ENCODE results near the gene KRTAP5-1. TPM values are rescaled to one million over a fixed set of nuclear protein-coding genes. Genes with fewer than 3 reads are reported as not detected.
"Not testable (repeated sequence)": the region's sequence is repeated elsewhere in the genome, so short reads cannot be mapped to it uniquely, and the experiment has no call there.

The KRTAP5-1 gene
- total RNA-seq, 2 experiments from 2014 or later = not detected

DNA sequence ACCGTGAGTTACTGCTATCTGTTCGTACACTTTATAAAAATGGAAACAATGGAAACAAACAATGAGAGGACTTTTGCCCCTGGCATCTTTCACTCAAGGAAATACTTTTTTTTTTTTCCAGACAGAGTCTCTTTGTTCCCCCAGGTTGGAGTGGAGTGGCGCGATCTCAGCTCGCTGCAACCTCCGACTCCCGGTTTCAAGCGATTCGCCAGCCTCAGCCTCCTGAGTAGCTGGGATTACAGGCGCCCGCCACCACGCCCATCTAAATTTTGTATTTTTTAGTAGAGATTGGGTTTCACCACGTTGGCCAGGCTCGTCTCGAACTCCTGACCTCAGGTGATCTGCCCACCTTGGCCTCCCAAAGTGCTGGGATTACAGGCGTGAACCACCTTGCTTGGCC is 9.3 kb downstream of the KRTAP5-1 start:
- H3K4me1 Mint-ChIP-seq (ENCODE audit: low read depth) = peaks cover 10% of the 10 kb centered on the region
- DNase-seq; H3K9me3 Mint-ChIP-seq; H3K36me3 Mint-ChIP-seq (ENCODE audit: low read depth); H3K4me3 Mint-ChIP-seq; H3K27ac Mint-ChIP-seq: not testable (repeated sequence)
- peaks cover 15% of the 10 kb centered on the region for H3K27me3 Mint-ChIP-seq (ENCODE audit: low read depth)
- intact Hi-C loops (cut with micrococcal nuclease) = loop anchor here (2.0 kb wide), 1 partner anchor 313 kb away; no protein-coding TSS in a partner anchor
- CTCF ChIA-PET = interaction anchor here (1.0 to 2.5 kb wide), 12 partner anchors 11 to 462 kb away, joined by 3 to 12 read pairs (median 6); no protein-coding TSS in a partner anchor

DNA sequence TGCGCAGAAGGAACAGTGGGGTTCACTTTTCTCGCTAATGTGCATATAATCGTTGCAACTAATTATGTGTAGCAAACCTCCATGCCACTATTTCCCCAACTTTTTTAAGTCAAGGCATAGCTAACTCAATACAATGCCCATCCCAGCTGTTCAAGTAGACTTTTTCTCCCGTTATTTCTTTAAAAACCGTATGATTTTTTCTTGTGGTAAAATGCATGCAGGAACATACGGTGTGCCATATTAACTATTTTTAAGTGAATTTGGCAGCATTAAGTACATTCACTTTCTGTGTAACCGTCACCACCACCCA is 10.2 kb downstream of the KRTAP5-1 start:
- intact Hi-C loops (cut with micrococcal nuclease) = loop anchor here (1.0 to 5.0 kb wide), 6 partner anchors 29 to 567 kb away; no protein-coding TSS in a partner anchor
- no peak overlapping the region for H3K27ac Mint-ChIP-seq

DNA sequence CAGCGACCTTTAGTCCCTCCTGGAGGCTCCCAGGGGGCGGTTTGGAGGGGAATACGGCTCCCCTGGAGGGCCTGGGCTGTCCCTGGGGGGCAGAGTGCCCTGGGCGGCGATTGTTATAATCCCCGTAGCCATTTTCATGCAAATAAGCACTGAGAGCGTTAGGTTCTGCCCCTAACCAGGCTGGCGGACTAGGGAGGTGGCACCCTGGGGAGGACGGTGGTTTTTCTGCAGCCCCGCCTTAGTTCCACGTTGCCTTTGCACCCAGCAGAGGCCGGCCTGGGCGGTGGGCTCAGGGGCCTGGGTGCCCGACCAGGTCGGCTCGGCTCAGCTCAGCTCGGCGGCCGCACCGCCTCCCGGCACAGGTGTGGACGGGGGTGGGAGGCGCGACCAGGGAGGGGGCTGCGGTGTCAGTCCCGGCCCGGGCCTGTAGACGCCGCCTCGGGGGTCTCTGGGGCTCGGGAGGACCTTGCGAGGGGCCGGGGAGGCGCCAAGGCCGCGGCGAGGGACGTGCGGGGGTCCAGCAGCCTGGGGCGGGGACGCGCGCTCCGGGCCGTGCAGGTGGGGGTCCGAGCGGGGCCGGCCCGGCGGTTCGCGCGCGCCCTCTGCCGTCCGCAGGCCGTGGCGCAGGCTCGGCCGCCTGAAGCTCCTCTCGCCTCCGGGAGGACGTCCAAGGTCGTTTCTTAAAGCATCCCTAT is 10.7 kb downstream of the KRTAP5-1 start:
- Mint-ChIP-seq H3K36me3 (ENCODE audit: low read depth) (no peaks in the 10 kb centered on the region), H3K27ac (no peak overlapping the region), H3K27me3 (ENCODE audit: low read depth) (peaks cover 15% of the 10 kb centered on the region), H3K4me3 (peak overlapping the region; percentile 24), H3K4me1 (ENCODE audit: low read depth) (peaks cover 18% of the 10 kb centered on the region), H3K9me3 (peaks cover 4% of the 10 kb centered on the region)
- DNase-seq = peak; percentile 76
- intact Hi-C loops (cut with micrococcal nuclease) = loop anchor here (1.0 to 5.0 kb wide), 6 partner anchors 28 to 568 kb away; no protein-coding TSS in a partner anchor
- CTCF ChIA-PET = interaction anchor here (0.6 to 3.4 kb wide), 33 partner anchors 9 to 369 kb away, joined by 3 to 56 read pairs (median 4); partner anchors contain the start of genes KRTAP5-2 and KRTAP5-5

More for the DNA sequence above, 10.2 kb downstream of the KRTAP5-1 start:
- H3K9me3 Mint-ChIP-seq = peaks cover 4% of the 10 kb centered on the region
- CTCF ChIA-PET = interaction anchor here (0.6 to 3.4 kb wide), 31 partner anchors 10 to 461 kb away, joined by 3 to 56 read pairs (median 4); partner anchors contain the start of genes KRTAP5-2 and KRTAP5-5
- DNase-seq = no peak
- H3K36me3 Mint-ChIP-seq (ENCODE audit: low read depth) = no peaks in the 10 kb centered on the region
- no peak overlapping the region for H3K4me3 Mint-ChIP-seq
- peaks cover 15% of the 10 kb centered on the region for H3K27me3 Mint-ChIP-seq (ENCODE audit: low read depth)
- H3K4me1 Mint-ChIP-seq (ENCODE audit: low read depth) = peaks cover 16% of the 10 kb centered on the region

DNA sequence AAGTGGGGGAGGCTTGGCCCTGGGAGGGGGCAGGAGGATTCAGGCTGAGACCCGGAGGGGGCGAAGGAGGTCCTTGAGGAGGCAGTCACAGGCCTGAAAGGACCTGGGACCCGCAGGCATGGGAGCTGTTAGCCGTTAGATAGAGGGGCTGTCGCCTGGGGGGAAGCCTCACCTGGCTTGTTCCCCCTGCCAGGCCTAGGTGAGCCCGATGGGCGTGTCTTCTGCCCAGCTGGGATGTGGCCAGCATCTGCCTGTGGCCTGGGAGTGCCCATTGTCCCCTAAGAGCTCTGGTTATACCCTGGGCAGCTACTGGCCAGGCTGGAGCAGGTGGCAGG is 11.2 kb downstream of the KRTAP5-1 start:
- Mint-ChIP-seq H3K9me3 (peaks cover 4% of the 10 kb centered on the region), H3K27ac (no peak overlapping the region), H3K4me1 (ENCODE audit: low read depth) (peaks cover 19% of the 10 kb centered on the region), H3K4me3 (peak overlapping the region; percentile 58), H3K36me3 (ENCODE audit: low read depth) (no peaks in the 10 kb centered on the region), H3K27me3 (ENCODE audit: low read depth) (peaks cover 15% of the 10 kb centered on the region)
- CTCF ChIA-PET = interaction anchor here (0.8 to 3.4 kb wide), 11 partner anchors 15 to 369 kb away, joined by 3 to 56 read pairs (median 6); no protein-coding TSS in a partner anchor
- DNase-seq = no peak
- intact Hi-C loops (cut with micrococcal nuclease) = loop anchor here (1.0 to 5.0 kb wide), 6 partner anchors 28 to 568 kb away; no protein-coding TSS in a partner anchor

DNA sequence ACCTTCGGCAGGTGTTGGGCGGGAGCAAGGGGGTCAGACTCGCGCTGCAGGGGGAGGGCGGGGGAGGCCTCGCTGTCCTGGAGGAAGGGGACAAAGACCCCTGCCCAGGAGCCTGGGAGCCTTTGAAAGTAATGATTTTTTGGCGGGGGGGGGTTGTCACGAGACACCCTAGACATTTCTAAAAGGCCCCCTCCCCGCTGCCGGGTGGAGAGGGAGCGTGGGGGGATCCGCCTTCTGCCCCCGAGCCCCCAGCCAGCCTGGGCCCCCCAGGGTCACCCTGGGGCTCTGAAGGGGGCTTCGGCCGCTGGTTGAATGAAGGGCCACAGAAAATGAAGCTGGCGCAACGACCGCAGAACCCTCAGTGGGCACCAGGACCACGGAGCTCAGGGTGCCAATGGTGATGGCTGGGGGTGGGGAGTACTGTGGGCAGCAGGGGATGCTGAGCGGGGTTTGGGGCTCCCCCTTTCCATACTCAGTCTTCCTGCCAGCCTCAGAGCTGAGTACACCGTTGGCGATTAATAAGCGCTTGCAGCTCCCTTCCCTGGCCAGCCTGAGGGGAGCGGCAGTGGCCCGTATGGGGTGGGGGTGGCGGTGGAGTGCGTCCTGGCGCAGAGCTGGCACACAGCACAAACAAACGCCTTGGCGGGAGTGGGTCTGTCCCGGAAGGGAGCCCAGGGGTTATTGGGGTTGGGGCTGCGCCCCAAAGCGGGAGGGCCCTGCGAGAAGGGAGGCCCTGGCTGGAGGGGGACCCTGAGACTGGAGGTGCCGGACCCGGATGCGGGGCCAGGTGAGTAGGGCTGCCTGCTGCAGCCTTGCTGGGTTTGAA is 11.8 kb downstream of the KRTAP5-1 start:
- peak overlapping the region; percentile 58 for H3K4me3 Mint-ChIP-seq
- DNase-seq = peak; percentile 62
- peaks cover 2% of the 10 kb centered on the region for H3K9me3 Mint-ChIP-seq
- intact Hi-C loops (cut with micrococcal nuclease) = loop anchor here (5.0 kb wide), 2 partner anchors 36 to 569 kb away; no protein-coding TSS in a partner anchor
- no peak overlapping the region for H3K27ac Mint-ChIP-seq
- H3K36me3 Mint-ChIP-seq (ENCODE audit: low read depth) = no peaks in the 10 kb centered on the region
- CTCF ChIA-PET = interaction anchor here (0.8 to 3.4 kb wide), 8 partner anchors 14 to 65 kb away, joined by 3 to 56 read pairs (median 4); no protein-coding TSS in a partner anchor
- peaks cover 15% of the 10 kb centered on the region for H3K27me3 Mint-ChIP-seq (ENCODE audit: low read depth)
- H3K4me1 Mint-ChIP-seq (ENCODE audit: low read depth) = peaks cover 19% of the 10 kb centered on the region

DNA sequence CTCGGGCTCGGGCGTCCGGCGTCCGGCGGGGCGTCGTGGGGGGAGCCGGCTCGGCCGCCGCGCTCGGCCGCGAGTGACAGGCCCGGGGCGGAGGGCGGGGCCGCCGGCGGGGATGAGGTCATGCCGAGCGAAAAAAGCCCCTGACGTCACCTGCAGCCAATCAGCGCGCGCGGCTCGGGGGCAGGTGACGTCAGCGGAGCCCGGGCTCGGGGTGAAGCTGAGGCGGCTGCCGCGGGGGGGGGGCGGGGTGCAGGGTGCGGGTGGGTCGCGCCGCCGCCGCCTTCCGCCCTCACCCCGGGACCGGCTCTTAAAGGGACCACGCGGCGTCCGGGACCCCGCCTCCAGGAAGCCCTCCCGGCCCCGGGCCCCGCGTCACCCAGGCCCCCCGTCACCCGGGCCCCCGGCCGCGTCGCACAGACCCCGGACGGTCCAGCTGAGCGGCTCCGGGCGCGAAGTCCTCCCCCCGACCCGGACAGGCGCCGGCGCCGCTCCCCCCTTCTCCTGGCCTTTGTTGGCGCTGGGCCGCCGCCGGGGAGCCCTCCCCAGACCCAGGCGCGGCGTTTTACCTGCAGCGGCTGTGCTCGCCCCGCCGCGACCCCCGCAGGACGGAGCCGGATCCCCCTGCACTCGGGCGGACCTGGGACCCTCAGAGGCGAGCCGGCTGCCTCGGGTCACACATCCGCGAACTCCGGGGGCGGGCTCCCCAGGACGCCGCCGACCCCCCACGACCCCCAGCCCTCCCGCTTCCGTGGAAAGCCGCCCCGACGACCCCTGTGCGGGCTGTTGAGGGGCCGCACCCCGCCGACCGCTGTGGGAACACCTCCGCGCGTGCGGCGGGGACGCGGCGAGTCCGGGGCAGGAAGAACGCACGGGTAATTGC is 12.6 kb downstream of the KRTAP5-1 start, which contains the start of gene DUSP8:
DUSP8 (minus strand) TSS at position 75 of the 880 bp plus-strand sequence. CDS start 6,445 bp downstream, outside the sequence.
- DNase-seq = peak; percentile 92
- H3K4me3 Mint-ChIP-seq = peak within 1 kb of the TSS; percentile 64
- intact Hi-C loops (cut with micrococcal nuclease) = loop anchor here (5.0 kb wide), 2 partner anchors 35 to 570 kb away; no protein-coding TSS in a partner anchor
- H3K27me3 Mint-ChIP-seq (ENCODE audit: low read depth) = peaks cover 15% of the 10 kb centered on the region
- no peaks in the 10 kb centered on the region for H3K36me3 Mint-ChIP-seq (ENCODE audit: low read depth)
- CTCF ChIA-PET = interaction anchor here (0.6 to 3.4 kb wide), 4 partner anchors 23 to 260 kb away, joined by 3 to 56 read pairs (median 3); no protein-coding TSS in a partner anchor
- peaks cover 19% of the 10 kb centered on the region for H3K4me1 Mint-ChIP-seq (ENCODE audit: low read depth)
- no peak within 1 kb of the TSS for H3K27ac Mint-ChIP-seq
- no peaks in the 10 kb centered on the region for H3K9me3 Mint-ChIP-seq

DNA sequence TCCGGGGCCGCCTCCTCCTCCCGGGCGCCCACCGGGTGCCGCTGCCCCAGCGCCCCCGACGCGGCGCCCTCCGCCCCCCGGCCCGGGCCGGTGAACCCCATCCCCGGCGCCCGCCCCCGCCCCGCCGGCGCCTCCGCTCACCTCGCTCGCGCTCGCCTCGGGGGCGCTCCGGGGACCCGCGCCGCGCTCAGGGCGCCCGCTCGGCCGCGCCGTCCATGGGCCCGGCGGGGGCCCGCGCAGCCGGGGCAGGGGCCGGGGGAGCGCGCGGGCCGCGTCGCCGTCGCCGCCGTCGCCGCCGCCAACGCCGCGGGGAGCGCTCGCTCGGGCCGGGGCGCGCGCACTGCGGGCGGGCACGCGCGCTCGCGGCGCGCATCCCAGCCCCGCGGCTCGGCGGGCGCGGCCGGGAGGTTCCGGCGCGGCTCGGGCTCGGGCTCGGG is 13.3 kb downstream of the KRTAP5-1 start:
- CTCF ChIA-PET = interaction anchor here (0.6 kb wide), 1 partner anchor 261 kb away, joined by 3 read pairs; no protein-coding TSS in a partner anchor
- H3K27me3 Mint-ChIP-seq (ENCODE audit: low read depth) = peaks cover 15% of the 10 kb centered on the region
- intact Hi-C loops (cut with micrococcal nuclease) = loop anchor here (5.0 kb wide), 2 partner anchors 34 to 571 kb away; no protein-coding TSS in a partner anchor
- no peak overlapping the region for H3K4me3 Mint-ChIP-seq
- DNase-seq = no peak
- no peaks in the 10 kb centered on the region for H3K36me3 Mint-ChIP-seq (ENCODE audit: low read depth)
- no peak overlapping the region for H3K27ac Mint-ChIP-seq
- no peaks in the 10 kb centered on the region for H3K9me3 Mint-ChIP-seq
- H3K4me1 Mint-ChIP-seq (ENCODE audit: low read depth) = peaks cover 19% of the 10 kb centered on the region

DNA sequence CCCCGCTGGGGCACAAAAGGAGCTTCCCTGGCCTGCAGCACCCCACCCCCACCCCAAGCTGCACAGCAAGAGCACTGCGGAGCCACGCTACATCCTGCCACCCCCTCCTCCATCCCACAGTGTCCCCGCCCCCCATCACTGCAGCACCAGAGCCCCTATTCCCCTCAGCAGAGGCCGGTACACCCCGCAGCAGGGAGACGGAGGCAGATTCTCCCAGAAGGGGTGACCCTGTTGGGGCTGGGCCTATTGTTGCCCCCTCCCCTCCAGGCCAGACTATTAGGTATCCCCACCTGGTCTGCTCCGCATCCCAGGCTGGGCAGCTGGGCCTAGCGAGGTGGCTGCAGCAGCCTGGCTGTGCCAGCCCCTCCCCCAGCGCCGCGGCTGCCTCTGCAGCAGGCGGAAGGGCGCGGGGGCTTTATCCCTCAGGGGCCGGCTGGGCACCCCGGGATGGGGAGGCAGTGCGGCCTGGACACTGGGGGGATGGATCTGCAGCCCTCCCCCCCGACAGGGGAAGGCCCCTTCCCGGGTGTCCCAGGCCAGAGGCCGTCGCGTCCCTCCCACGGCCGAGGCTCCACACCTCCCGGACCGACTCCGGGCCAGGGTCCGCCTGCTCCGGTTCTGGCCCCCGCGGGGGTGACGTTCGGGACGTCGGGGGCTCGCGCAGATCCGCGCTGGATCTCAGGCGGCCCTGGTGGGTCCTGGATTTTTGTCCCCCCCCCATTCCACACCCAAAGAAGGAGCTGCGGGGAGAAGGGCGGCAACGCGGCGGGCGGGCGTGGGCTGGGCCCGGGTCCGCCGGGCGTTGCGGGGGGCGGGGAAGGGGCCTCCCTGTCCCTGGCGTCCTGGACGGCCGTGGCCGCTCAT is 14.0 kb downstream of the KRTAP5-1 start:
- CTCF ChIA-PET = no interaction called here
- Mint-ChIP-seq H3K4me3 (peak overlapping the region; percentile 64), H3K27me3 (ENCODE audit: low read depth) (peaks cover 12% of the 10 kb centered on the region), H3K9me3 (no peaks in the 10 kb centered on the region), H3K27ac (no peak overlapping the region), H3K4me1 (ENCODE audit: low read depth) (peaks cover 19% of the 10 kb centered on the region), H3K36me3 (ENCODE audit: low read depth) (no peaks in the 10 kb centered on the region)
- peak; percentile 47 for DNase-seq
- intact Hi-C loops (cut with micrococcal nuclease) = loop anchor here (5.0 kb wide), 2 partner anchors 34 to 571 kb away; no protein-coding TSS in a partner anchor

DNA sequence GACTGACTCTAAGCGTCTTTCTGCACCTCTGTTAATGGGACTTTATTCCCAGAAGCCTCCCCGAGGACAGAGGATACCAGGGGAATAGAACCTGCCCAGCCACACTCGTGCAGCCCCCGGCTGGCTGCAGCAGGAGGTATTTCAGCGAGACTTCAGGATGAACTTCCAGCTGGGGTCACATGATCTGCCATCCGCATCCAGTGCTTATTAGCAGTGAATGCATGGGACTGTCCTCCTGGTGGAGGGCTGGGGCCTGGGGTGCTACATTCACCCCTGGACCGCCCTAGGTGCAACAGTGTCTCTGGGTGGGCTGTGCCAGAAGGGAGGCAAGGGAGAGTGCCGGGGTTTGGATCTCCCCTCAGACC is 14.6 kb downstream of the KRTAP5-1 start:
- no peak for DNase-seq
- CTCF ChIA-PET = no interaction called here
- H3K9me3 Mint-ChIP-seq = no peaks in the 10 kb centered on the region
- intact Hi-C loops (cut with micrococcal nuclease) = loop anchor here (5.0 kb wide), 2 partner anchors 33 to 572 kb away; no protein-coding TSS in a partner anchor
- no peaks in the 10 kb centered on the region for H3K36me3 Mint-ChIP-seq (ENCODE audit: low read depth)
- H3K27me3 Mint-ChIP-seq (ENCODE audit: low read depth) = peaks cover 11% of the 10 kb centered on the region
- H3K27ac Mint-ChIP-seq = no peak overlapping the region
- H3K4me1 Mint-ChIP-seq (ENCODE audit: low read depth) = peaks cover 19% of the 10 kb centered on the region
- peak overlapping the region; percentile 64 for H3K4me3 Mint-ChIP-seq

DNA sequence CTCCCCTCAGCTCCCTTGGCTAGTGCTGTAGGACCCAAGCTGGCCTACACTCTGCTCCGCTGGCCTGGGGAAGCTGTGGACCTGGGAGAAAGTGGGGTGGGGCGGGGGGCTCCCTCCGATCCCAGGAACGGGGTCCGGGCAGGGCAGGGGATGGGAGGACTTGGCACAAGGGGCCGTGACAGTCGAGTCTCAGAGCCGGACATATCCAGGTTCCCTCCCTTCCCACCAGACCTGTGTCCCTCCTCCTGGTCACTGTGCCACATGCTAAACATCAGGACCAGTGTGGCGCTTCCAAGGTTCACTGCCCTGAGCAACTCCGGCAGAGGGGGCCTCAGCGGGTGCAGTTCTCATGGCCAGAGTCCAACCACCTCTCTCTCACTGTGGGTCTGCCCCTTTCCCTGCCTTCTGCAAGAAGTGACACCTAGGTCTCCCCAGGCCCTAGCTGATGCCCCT is 15.1 kb downstream of the KRTAP5-1 start:
- Mint-ChIP-seq H3K27me3 (ENCODE audit: low read depth) (peaks cover 6% of the 10 kb centered on the region), H3K4me1 (ENCODE audit: low read depth) (peaks cover 19% of the 10 kb centered on the region), H3K9me3 (no peaks in the 10 kb centered on the region), H3K27ac (no peak overlapping the region), H3K36me3 (ENCODE audit: low read depth) (no peaks in the 10 kb centered on the region), H3K4me3 (no peak overlapping the region)
- no peak for DNase-seq
- CTCF ChIA-PET = no interaction called here
- intact Hi-C loops (cut with micrococcal nuclease) = loop anchor here (5.0 kb wide), 2 partner anchors 33 to 572 kb away; no protein-coding TSS in a partner anchor
